H1 (cell line): ENCODE results near the gene BSCL2. TPM values are rescaled to one million over a fixed set of nuclear protein-coding genes. Genes with fewer than 3 reads are reported as not detected.

Source experiments
- ATF2 ChIP-seq: IDR thresholded peaks from 2 replicates; pipeline ENCODE4 v1.6.1; 2012; ENCODE audit warnings: low read length, inconsistent platforms
- BACH1 ChIP-seq: IDR thresholded peaks from 2 replicates; pipeline ENCODE4 v1.6.1; 2012; ENCODE audit warnings: low read length, improper control_type of control experiment
- BCL11A ChIP-seq, 2 experiments: IDR thresholded peaks; one replicate each; pipeline ENCODE4 v1.6.1; 2011; ENCODE audit warnings: low read depth in 2 of 2, low read length in 2 of 2, mild to moderate bottlenecking in 2 of 2
- CHD1 ChIP-seq: IDR thresholded peaks from 2 replicates; pipeline ENCODE4 v1.6.1; 2012; ENCODE audit warnings: low read depth, low read length, improper control_type of control experiment
- CTBP2 ChIP-seq: IDR thresholded peaks from 2 replicates; pipeline ENCODE4 v1.7.0; 2011; ENCODE audit warnings: borderline replicate concordance, mild to moderate bottlenecking, moderate library complexity, mixed read lengths, low read length; ENCODE audit not compliant: insufficient read depth, insufficient read length
- E2F6 ChIP-seq: IDR thresholded peaks from 2 replicates; pipeline ENCODE4 v1.6.1; 2012; ENCODE audit warnings: inconsistent platforms
- HDAC2 ChIP-seq, 2 experiments: fragments of 300-600 bp in 1 of 2; sonication (generic) in 1 of 2; IDR thresholded peaks; 2 replicates each; pipeline ENCODE4 v1.6.1; 2011 to 2012; ENCODE audit warnings: low read depth in 2 of 2, low read length in 2 of 2, mild to moderate bottlenecking in 2 of 2, moderate library complexity in 2 of 2, borderline replicate concordance in 1 of 2, inconsistent platforms in 1 of 2
- JUN ChIP-seq: IDR thresholded peaks from 2 replicates; pipeline ENCODE4 v1.6.1; 2011; ENCODE audit warnings: low read depth, mild to moderate bottlenecking, improper control_type of control experiment, low read length
- JUND ChIP-seq: IDR thresholded peaks from 2 replicates; pipeline ENCODE4 v1.6.1; 2011; ENCODE audit warnings: mild to moderate bottlenecking, improper control_type of control experiment, low read length
- KDM4A ChIP-seq: IDR thresholded peaks from one replicate; pipeline ENCODE4 v1.7.1; 2012; ENCODE audit warnings: low read depth, mild to moderate bottlenecking, moderate library complexity, low read length, inconsistent platforms; ENCODE audit not compliant: severe bottlenecking
- MAX ChIP-seq: IDR thresholded peaks from 2 replicates; pipeline ENCODE4 v1.6.1; 2012; ENCODE audit warnings: inconsistent platforms
- NRF1 ChIP-seq: IDR thresholded peaks from 2 replicates; pipeline ENCODE4 v1.6.1; 2011; ENCODE audit warnings: mild to moderate bottlenecking, low read depth, low read length, improper control_type of control experiment
- PHF8 ChIP-seq: fragments of 200-600 bp; sonication (generic); conservative IDR thresholded peaks from 2 replicates; pipeline ENCODE4 v1.7.1; 2012; ENCODE audit warnings: low read depth, mild to moderate bottlenecking, inconsistent platforms, low read length, moderate library complexity
- POLR2A ChIP-seq, 2 experiments: IDR thresholded peaks; 1 replicate in 1 of 2; 2 replicates in 1 of 2; pipeline ENCODE4 v1.6.1; 2011; ENCODE audit warnings: low read depth in 2 of 2, low read length in 2 of 2, mild to moderate bottlenecking in 2 of 2; ENCODE audit errors: control extremely low read depth in 1 of 2
- SIN3A ChIP-seq, 2 experiments: IDR thresholded peaks in 1 of 2; conservative IDR thresholded peaks in 1 of 2; 2 replicates each; pipeline ENCODE4 v1.6.1; 2011 to 2012; ENCODE audit warnings: low read length in 2 of 2, improper control_type of control experiment in 1 of 2, low read depth in 1 of 2, mild to moderate bottlenecking in 1 of 2
- SP1 ChIP-seq: IDR thresholded peaks from 2 replicates; pipeline ENCODE4 v1.6.1; 2011; ENCODE audit warnings: low read depth, low read length
- SP4 ChIP-seq: IDR thresholded peaks from 2 replicates; pipeline ENCODE4 v1.6.1; 2012; ENCODE audit warnings: low read length, inconsistent platforms
- SRF ChIP-seq: IDR thresholded peaks from 2 replicates; pipeline ENCODE4 v1.6.1; 2011; ENCODE audit warnings: mild to moderate bottlenecking, low read depth, low read length, moderate library complexity
- SUZ12 ChIP-seq: fragments of 200-600 bp; sonication (generic); IDR thresholded peaks from 2 replicates; pipeline ENCODE4 v1.6.1; 2012; ENCODE audit warnings: mild to moderate bottlenecking, inconsistent platforms, low read length, moderate library complexity, mixed read lengths
- TAF7 ChIP-seq: optimal IDR thresholded peaks from 2 replicates; pipeline ENCODE3; 2011; ENCODE audit warnings: low read depth, mild to moderate bottlenecking, inconsistent platforms, low read length, moderate library complexity, borderline replicate concordance
- TBP ChIP-seq: IDR thresholded peaks from 2 replicates; pipeline ENCODE4 v1.6.1; 2011; ENCODE audit warnings: low read depth, low read length, improper control_type of control experiment
- polyA plus RNA-seq, 7 experiments: library from polyadenylated mRNA; depleted of rRNA in 3 of 7; stranded (reverse) in 5 of 7; unstranded in 2 of 7; fragments of >200 nt in 5 of 7; fragments of 200-250 nt in 2 of 7; gene quantifications; 1 replicate in 5 of 7; 2 replicates in 1 of 7; 4 replicates in 1 of 7; pipeline versions ENCODE4 v1.2.1 to v1.2.3, GENCODE V29; 2011 to 2013; ENCODE audit warnings: missing spikeins in 2 of 7, mixed read lengths in 2 of 7
- total RNA-seq: library from RNA; stranded (reverse); fragmentation: NEBNext Ultra II Directional; extraction: Animal tissue kit (Norgen Biotek cat#: 25700); gene quantifications from 2 replicates; pipeline ENCODE4 v1.2.1, GENCODE V29; 2021

Gene BSCL2
- total and polyA plus RNA-seq, 2 of the 8 experiments (the other 6 are each of a cell fraction or from before 2014, with no cell fraction given) = 59.5 to 264 TPM

- 0 out of 4 replicates have a peak, but pooled peaks of 1 of the 2 experiments have one; percentile 60 for TF ChIP-seq HDAC2 (IDR thresholded peaks at IDR 0.05; ENCODE audit: borderline replicate concordance in 1 of 2, low read depth in 2 of 2, low read length in 2 of 2)
- no peak for TF ChIP-seq CTBP2
- peak; percentile 91 for TF ChIP-seq MAX
- TF ChIP-seq CHD1 = no peak
- TF ChIP-seq JUND = no peak
- no peak for TF ChIP-seq SRF
- TF ChIP-seq SP4 = 0 out of 2 replicates have a peak, but pooled peaks have one; percentile 52
- TF ChIP-seq E2F6 = peak; percentile 98
- TF ChIP-seq SUZ12 = no peak
- peak; percentile 64 for TF ChIP-seq KDM4A
- peak; percentile 64 for TF ChIP-seq NRF1
- no peak for TF ChIP-seq ATF2
- TF ChIP-seq BCL11A (IDR thresholded peaks at IDR 0.05; ENCODE audit: low read depth in 2 of 2, low read length in 2 of 2) = no peak
- TF ChIP-seq TBP = peak; percentile 55; the same call in 1 of the 2 replicates
- TF ChIP-seq JUN = no peak
- TF ChIP-seq PHF8 = peak; percentile 98
- TF ChIP-seq BACH1 = peak; percentile 46; the same call in 1 of the 2 replicates
- TF ChIP-seq TAF7 = peak; percentile 23
- TF ChIP-seq SIN3A (conservative IDR thresholded peaks at IDR 0.05 in 1 of 2, IDR thresholded peaks at IDR 0.05 in 1 of 2; ENCODE audit: low read depth in 1 of 2, low read length in 2 of 2) = peak in 1 of 2 experiments; percentile 74; a peak in 1 of 4 replicates
- no peak for TF ChIP-seq SP1
- TF ChIP-seq POLR2A (IDR thresholded peaks at IDR 0.05; ENCODE audit: control extremely low read depth in 1 of 2, low read depth in 2 of 2, low read length in 2 of 2) = peak; percentile 90
Observed at GRCh38 chr11:62727165-62727871, 20.1 kb upstream of the BSCL2 start, which contains the start of gene HNRNPUL2 (continued).
